GM19397 (cell line): ENCODE measurements around the gene SET.

Experiments used
- ATAC-seq: cut with Tn5 transposase; IDR thresholded peaks from one replicate; pipeline ENCODE4 v1.9.1; 2021; ENCODE audit warnings: mild to moderate bottlenecking, moderate library complexity; ENCODE audit not compliant: unreplicated experiment

The SET gene

DNA sequence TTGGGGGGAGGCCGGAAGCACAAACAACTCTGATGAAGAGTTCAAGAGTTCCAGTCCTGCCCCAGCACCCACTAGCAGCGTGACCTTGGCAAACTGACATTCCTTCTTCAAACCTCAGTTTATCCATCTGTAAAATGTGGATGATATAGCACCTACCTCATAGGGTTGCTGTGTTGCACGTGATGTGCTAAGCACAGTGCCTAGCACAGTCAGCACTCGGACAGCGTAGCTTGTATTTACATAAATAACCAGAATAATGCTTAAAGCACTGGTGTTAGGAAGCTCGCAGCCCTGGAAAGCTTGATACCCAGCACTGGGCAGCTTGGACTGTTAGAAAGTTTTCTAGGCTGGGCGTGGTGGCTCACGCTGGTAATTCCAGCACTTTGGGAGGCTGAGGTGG is 18.4 kb downstream of the SET start:
- no peak for ATAC-seq

DNA sequence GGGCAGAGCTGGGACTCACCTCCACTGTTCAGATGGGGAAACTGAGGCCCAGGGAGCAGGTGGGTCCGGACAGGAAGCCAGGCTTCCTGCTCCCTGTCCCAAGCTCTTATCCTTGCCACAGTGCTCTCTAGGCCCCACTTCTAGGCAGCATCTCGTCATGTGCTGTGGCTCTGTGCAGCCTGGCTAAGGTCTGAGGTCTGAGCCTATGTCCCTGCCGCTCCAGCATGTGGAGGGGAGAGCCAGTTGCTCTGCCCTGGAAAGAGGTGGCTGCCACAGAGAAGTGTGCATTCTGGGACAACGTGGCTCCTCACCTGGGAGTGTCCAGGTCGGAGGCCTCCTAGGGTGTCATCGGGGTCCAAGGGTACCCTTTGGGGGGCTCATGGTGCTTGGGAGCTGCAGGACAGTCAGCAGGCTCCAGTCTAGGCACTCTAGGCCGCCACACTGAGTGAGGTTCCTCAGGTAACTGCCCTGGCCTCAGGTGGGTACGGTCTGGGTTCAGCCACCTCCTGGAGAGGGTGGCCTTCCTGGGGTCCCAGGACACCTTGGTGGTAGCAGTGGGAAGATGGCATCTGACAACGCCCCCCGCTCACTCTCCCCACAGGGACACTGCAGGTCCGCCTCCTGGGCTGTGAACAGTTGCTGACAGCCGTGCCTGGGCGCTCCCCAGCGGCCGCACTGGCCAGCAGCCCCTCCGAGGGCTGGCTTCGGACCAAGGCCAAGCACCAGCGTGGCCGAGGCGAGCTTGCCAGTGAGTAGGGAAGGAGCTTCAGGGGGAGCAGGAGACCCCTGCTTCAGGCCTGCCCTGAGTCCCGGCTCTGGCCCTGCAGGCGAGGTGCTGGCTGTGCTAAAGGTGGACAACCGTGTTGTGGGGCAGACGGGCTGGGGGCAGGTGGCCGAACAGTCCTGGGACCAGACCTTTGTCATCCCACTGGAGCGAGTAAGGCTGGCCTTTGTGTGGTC is 23.7 kb downstream of the SET start:
- ATAC-seq = no peak

DNA sequence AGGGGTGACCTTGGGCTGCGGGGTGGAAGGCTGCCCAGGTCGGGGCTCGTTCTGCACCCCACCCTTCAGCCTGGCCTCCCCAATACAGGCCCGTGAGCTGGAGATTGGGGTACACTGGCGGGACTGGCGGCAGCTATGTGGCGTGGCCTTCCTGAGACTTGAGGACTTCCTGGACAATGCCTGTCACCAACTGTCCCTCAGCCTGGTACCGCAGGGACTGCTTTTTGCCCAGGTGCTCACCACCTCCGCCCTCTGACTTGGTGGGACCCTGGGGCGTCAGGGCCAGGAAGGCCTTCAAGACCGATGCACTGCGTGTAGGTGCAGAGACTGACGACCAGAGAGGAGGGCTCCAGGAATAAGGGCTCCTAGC is 24.4 kb downstream of the SET start:
- no peak for ATAC-seq

DNA sequence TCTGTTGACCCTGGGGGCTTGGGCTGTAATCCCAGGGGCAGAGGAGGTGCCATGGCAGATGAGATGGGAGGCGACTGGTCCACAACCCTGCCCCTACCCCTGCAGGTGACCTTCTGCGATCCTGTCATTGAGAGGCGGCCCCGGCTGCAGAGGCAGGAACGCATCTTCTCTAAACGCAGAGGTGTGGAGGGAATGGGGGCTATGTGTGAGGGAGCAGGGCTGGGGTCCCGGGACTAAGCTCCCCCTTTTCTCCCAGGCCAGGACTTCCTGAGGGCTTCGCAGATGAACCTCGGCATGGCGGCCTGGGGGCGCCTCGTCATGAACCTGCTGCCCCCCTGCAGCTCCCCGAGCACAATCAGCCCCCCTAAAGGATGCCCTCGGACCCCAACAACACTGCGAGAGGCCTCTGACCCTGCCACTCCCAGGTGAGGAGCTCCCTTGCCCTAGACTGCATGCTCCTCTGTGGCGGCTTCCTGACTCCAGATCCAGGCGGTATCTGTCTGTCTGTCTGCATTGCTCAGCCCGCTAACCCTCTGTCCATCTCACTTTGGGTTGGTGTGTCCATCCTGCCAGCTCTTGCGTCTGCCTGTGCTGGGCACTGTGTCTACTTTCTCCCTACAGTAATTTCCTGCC is 25.0 kb downstream of the SET start:
- ATAC-seq = no peak

DNA sequence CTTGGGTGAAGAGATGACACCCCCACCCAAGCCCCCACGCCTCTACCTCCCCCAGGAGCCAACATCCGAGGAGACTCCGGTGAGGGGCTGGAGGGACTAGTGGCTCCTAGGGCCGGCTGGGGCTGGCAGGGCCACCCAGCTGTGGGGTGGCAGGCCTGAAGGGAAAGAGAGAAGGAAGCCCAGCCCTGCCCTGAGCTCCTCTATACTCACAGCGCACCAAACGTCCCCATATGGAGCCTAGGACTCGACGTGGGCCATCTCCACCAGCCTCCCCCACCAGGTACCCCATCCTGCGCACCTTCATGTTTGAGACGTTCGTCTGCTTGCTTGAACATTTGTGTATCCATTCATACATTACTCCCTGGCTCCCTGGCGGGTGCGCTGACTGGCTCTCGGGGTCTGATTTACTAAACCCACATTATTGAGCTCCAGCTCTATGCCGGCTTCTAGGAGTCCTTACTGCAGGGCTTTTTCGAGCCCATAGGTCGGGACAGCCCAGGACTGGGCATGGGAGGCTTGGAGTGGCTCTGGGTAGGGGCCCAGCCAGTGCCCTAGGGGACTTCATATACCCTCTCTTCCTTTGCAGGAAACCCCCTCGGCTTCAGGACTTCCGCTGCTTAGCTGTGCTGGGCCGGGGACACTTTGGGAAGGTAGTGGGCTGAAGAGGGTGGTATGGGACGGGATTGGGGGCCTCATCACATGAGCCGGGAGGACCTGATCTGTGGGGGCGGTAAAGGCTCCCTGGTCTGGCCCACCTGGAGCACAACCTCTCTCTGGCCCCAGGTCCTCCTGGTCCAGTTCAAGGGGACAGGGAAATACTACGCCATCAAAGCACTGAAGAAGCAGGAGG is 25.8 kb downstream of the SET start:
- ATAC-seq = no peak

DNA sequence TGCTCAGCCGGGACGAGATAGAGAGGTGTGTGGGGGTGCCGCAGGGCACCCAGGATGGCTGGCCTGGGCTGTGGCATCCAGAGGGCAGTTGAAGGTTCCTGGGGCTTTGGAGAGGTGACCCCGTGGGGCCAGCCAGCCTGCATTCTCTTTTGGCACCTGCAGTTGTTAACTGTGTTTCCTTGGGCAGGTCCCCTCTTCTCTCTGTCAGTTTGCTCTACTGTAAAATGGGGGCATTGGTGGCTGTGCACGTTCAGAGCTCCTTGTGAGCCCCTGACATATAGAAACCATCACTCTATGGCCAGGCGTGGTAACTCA is 26.4 kb downstream of the SET start:
- ATAC-seq = no peak

DNA sequence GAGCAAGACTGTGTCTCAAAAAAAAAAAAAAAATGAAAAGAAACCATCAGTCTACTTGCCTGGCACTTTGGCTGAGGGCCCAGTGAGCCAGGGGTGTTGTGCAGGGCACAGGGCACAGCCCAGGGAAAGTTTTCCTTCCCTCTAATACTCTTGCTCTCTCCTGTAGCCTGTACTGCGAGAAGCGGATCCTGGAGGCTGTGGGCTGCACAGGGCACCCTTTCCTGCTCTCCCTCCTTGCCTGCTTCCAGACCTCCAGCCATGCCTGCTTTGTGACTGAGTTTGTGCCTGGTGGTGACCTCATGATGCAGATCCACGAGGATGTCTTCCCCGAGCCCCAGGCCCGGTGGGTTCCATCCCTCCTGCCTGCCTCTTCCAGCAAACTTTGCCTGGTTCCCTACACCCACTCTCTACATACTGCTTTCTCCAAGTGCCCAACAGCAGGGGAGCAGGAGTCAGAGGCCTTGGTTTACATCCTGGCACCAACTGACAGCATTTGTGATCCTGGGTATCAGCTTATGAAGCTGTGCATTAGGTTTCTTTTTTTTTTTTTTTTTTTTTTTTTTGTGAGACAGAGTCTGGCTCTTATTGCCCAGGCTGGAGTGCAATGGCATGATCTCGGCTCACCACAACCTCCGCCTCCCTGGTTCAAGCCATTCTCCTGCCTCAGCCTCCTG is 27.7 kb downstream of the SET start:
- ATAC-seq = no peak

DNA sequence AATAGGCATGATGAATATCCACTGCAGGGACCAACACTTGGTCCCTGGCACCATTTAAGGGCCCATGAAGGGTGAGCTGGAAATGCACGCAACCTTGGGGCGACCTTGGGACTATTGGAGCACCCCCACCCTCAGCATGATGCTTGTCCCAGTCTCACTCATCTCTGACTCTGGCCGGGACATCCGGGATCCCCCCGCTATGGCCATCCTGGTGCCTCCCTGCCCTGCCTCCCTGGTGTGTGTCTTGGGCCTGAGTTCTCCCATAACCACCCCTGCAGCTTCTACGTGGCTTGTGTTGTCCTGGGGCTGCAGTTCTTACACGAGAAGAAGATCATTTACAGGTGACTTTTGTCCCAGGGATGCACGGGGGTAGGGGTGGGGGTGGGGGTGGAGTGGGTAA is 29.0 kb downstream of the SET start:
- ATAC-seq = no peak

DNA sequence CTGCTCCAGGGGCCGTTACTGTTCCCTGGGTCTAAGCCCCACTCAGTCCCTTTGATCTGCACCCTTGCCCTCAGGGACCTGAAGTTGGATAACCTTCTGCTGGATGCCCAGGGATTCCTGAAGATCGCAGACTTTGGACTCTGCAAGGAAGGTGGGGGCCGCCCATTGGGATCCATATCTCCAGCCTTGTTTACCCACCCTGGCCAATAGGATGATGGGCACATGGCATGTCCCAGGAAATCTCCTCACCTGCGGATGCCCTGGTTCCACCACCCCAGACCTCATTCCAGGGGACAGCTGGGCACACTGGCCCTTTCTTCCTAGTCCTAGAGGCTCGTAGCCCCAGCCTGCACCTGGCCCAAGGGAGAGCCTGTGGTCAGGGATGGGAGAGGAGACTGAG is 29.5 kb downstream of the SET start:
- no peak for ATAC-seq

DNA sequence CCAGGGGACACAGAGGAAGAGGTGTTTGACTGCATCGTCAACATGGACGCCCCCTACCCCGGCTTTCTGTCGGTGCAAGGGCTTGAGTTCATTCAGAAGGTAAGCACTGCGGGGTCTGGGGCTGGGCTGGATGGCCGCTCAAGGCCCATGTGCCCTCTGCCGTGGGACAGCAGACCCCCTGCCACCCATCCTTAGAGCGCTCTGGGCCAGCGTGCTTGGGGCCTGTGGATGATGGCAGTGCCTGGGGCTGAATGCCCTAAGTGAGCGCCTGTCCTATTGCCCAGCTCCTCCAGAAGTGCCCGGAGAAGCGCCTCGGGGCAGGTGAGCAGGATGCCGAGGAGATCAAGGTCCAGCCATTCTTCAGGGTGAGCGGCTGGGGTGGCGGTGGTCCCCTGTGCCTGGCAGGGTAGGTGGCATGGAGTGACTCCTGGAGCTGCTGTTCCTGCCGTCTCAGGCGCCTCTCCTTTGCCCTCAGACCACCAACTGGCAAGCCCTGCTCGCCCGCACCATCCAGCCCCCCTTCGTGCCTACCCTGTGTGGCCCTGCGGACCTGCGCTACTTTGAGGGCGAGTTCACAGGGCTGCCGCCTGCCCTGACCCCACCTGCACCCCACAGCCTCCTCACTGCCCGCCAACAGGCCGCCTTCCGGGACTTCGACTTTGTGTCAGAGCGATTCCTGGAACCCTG is 31.0 kb downstream of the SET start:
- no peak for ATAC-seq

DNA sequence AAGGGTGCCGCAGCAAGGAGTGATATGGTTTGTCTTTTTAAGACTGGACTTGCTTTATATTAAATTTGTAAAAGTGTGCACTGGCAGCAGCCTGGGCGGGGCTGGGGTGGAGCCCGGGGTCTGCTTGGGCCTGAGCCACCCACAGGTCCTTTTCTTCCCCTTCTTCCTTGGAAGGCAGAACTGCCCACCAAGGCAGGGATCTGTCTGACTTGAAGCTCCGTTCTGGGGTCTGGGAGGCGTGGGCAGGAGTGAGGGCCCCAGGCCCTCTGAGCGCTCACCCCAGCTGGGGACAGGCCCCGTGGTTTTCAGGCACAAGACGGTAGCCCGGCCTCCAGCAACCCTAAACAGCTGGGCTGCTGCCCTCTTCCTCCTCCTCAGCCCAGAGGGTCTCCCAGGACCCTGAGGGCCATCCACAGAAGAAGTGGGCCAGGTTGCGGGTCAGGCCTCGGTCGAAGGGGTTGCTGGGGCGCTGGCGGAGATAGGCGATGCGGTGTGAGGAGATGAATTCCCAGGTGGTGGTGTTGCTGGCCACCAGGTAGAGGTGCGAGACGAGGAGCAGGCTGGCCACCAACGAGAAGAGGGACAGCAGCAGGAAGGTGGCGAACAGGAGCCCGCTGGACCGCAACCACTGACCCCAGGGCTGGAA is 31.9 kb downstream of the SET start:
- ATAC-seq = no peak

DNA sequence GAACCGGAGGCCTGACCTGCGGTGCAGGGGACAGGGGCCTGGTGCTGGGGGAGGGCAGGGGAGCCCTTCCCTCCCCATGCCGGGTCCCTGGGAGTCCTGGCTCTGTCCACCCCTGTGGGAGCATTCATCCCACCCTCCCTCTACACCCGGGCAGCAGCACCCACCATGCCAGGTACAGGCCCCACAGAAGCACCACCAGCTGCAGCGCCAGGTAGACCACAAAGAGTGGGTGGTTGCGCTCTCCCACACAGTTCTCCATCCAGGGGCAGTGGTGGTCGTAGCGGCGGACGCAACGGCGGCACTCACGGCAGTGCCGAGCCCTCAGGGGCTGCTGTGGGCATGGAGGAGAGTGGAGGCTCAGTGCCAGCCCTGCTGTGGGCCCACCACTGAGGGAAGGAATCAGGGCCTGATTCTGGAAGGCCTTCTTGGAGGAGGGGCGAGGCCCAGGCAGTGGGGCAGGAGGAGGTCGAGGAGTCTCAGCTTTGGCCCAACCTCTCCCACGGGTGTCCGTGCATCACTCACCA is 32.5 kb downstream of the SET start:
- no peak for ATAC-seq

DNA sequence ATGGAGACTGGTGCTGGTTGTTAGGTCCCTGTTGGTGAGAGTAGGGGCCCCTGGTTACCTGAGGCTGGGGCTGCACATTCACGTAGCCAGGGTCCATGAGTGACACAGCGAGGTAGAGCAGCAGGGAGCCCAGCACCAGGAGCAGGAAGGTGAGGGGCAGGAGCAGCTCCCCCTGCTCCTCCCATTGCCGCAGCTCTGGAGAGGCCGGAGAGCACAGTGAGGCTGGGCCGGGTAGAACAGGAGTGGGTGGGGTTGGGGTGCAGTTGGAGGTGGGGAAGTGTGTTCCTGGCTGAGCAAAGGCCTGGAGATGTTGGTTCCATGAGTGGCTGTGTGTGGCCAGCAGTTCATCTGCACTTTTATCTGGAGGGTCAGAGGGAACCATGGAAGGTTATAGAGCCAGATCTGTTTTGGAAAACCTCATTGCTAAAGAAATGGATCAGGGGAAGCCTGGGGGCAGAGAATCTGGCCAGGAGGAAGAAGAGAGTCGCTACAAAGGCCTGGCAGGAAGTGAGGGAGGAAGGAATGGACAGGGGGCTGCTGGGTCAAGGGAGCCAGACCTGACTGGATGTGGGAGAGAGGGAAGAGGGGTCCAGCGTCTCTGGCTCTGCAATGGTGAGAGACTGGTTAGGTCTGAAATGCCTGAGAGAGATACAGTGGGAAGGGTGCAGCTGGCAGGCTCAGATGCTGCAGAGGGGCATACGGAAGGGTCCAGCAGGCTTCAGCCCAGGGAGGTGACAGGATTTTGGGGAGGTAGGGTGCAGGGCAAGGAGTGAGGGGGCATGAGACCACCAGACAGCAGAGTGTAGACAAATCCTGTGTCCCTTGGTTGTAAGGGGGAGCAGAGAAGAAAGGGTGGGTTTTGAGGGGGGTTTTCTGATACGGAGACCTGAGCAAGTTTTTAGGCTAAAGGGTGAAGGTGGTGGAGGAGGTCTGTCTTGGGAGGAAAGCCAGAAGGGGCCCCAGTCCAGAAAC is 33.6 kb downstream of the SET start:
- no peak for ATAC-seq

DNA sequence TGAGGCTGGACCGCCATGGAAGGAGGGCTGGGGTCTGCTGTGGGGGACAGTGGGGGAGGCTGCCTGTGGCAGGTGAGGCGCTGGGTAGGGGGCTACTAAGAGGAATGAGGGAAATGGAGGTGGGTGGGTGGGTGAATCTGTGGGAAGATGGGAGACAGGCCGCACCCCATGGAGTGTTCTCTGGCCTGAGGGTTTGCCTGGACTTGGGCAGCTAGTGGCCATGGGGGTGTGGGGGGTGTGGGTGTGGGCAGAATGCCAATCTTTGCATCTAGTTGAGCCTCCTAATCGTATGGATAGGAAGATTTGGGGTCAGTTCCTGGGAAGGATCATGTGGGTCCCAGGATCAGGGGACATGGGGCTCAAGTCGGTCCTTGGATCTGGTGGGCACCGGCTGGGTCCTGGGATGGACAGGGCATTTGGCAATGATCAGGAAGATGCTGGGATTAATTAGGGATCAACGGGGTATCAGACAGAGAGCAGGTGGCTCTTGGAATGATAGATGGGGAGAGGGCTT is 34.4 kb downstream of the SET start:
- no peak for ATAC-seq

DNA sequence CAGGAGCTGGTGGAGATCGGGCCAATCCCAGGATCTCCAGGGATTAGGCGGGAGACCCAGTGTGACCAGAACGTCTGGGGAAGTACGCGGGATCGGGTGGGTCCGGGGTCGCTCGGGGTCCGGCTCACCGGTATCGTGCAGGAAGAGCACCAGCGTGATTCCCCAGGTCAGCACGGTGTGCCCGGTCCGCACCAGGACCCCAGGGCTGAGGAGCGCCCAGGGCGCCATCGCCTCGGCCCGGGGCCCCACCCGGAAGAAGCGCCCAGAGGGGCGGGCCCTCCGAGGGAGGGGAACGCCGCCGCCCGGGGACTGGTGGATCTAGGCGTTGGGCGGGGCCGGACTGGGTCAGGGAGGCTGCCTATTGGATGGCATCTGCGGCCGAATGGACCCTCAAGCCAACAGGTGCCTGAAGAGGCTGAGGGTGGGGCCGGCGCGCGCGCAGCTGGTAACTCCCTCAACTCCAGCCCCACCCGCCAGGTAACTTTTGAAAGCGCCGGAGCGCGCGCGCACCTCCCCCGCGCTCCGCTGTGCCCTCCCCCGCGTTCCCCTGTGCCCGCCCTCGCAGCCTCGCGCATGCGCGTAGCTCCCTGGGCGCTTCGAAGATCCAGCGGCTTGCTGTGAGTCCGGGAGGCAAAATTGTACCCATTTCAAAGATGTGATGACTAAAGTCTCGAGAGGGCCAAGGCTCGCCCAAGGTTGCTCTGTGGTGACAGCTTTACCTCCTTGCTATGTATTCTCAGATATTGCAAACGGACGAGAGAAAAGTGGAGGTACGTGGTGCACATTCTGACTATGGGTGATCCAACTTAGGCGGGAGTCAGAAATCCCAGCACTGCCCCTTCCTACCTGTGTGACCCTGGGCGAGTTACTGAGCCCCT is 35.1 kb downstream of the SET start, which contains the start of gene ZDHHC12:
ZDHHC12 (minus strand) TSS at position 262 of the 878 bp plus-strand sequence; CDS start at position 228, 34 bp downstream.
- ATAC-seq = peak; percentile 90

DNA sequence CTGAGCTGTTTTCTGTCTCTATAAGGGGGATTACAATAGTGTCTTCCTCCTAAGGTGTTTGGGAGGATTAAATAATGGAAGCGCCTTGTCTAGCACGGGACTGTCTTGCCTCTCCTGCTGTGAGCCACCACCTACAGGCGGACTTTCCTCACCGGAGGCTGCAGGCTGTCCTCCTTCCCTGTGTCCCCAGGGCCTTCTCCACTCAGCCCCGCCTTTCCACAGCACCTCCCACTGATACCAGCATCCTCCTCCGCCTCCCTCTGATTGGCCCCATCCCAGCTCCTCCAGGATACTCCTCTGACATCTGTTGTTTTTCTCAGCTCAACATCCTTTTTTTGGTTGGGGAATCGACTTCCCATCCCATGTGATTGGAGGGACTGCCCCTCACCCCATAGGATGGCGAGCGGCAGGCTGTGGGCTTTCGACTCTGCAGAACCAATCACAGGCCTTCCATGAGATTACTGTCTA is 35.8 kb downstream of the SET start:
- no peak for ATAC-seq

DNA sequence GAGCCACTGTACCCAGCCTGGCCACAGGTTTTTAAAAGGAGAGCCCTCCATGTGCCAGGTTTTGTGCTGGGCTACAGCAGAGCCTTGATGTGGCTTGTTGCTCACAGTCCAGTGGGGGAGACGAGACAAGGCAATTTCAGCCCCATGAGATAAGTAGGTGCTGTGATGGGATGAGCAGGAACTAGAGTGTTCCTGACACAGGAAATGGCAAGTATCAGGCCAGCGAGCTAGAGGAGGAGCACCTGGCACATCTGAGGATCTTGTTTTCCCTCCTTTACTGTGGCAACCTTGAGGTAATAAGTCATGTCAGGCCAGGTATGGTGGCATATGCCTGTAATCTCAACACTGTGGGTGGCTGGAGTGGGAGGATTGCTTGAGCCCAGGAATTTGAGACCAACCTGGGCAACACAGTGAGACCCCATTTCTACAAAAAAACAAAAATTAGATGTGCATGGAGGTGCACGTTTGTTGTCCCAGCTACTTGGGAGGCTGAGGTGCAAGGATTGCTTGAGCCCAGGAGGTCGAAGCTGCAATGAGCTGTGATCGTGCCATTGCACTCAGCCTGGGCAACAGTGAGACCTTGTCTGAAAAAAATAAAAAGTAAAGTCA is 38.7 kb downstream of the SET start:
- ATAC-seq = no peak
